GM12878 (cell line): ENCODE results near the gene MICAL3. TPM values are rescaled to one million over a fixed set of nuclear protein-coding genes. Genes with fewer than 3 reads are reported as not detected.

Source experiments
- ATAC-seq: fragments of 200-7000 bp; cut with Tn5 transposase; 3 replicates; pipeline ENCODE4 v1.9.1; 2020; ENCODE audit warnings: mild to moderate bottlenecking, moderate library complexity
- BruUV-seq: library from RNA; stranded (reverse); fragments of 400-500 nt; replicated peaks from 2 replicates; lab custom pipeline; 2021; lab: Mats Ljungman, UMichigan
- CTCF ChIA-PET: fragments of 300-600 bp; sonication (Branson Sonifier 250); formaldehyde crosslinking; extraction: SDS; loops from one replicate; lab custom pipeline; 2021; ENCODE audit warnings: inconsistent platforms; lab: Yijun Ruan, JAX
- POLR2A ChIA-PET: fragments of 350-600 bp; formaldehyde crosslinking; extraction: SDS; loops from one replicate; lab custom pipeline; 2021; ENCODE audit warnings: inconsistent platforms; lab: Charles Lee
- RAD21 ChIA-PET: fragments of 300-600 bp; sonication (Branson Sonifier 250); formaldehyde crosslinking; loops from one replicate; lab custom pipeline; 2023; ENCODE audit warnings: antibody characterized with exemption; ENCODE audit not compliant: unreplicated experiment; lab: Charles Lee
- SMC1A ChIA-PET: fragments of 300-600 bp; sonication (Branson Sonifier 250); formaldehyde crosslinking; loops from one replicate; lab custom pipeline; 2023; ENCODE audit not compliant: unreplicated experiment, uncharacterized antibody; lab: Charles Lee
- DNase-seq: peaks from one replicate; pipeline ENCODE4 v3.0.0-alpha.2; 2011; ENCODE audit warnings: low read depth, low spot score
- FAIRE-seq: peaks from 3 replicates; lab custom pipeline; 2011; peaks lifted over from hg19 to GRCh38; lab: Jason Lieb, UNC
- H2AFZ ChIP-seq: 2 replicates; pipeline ENCODE4 v1.6.0; 2011; ENCODE audit warnings: low read depth, low read length, control low read depth; ENCODE audit not compliant: control insufficient read depth
- H3K27ac ChIP-seq: 2 replicates; pipeline ENCODE4 v1.5.1; 2011; ENCODE audit warnings: control low read depth; ENCODE audit not compliant: control insufficient read depth, insufficient read depth
- H3K27me3 ChIP-seq, 2 experiments: replicated peaks in 1 of 2; 2 replicates each; pipeline versions ENCODE4 v1.6.0 to v1.6.1; 2011; ENCODE audit warnings: low read length in 1 of 2; ENCODE audit not compliant: control insufficient read depth in 2 of 2, insufficient read depth in 2 of 2
- H3K36me3 ChIP-seq, 2 experiments: 2 replicates each; pipeline ENCODE4 v1.5.1; 2011; ENCODE audit warnings: low read length in 1 of 2; ENCODE audit not compliant: control insufficient read depth in 2 of 2, insufficient read depth in 2 of 2
- H3K4me1 ChIP-seq: 2 replicates; pipeline ENCODE4 v1.6.1; 2011; ENCODE audit warnings: mild to moderate bottlenecking, low read length, moderate library complexity, mixed read lengths; ENCODE audit not compliant: control insufficient read depth, insufficient read depth
- H3K4me2 ChIP-seq: 2 replicates; pipeline ENCODE4 v1.6.0; 2011; ENCODE audit warnings: control low read depth; ENCODE audit not compliant: control insufficient read depth, insufficient read depth
- H3K4me3 ChIP-seq: fragments of 200-600 bp; sonication (generic); 2 replicates; pipeline ENCODE4 v1.5.1; 2016
- H3K79me2 ChIP-seq: 2 replicates; pipeline ENCODE4 v1.6.0; 2011; ENCODE audit warnings: low read length; ENCODE audit not compliant: control insufficient read depth, insufficient read depth
- H3K9ac ChIP-seq: 2 replicates; pipeline ENCODE4 v1.8.0; 2011; ENCODE audit warnings: low read length, control low read depth, mixed read lengths; ENCODE audit not compliant: control insufficient read depth, insufficient read depth
- H3K9me3 ChIP-seq: replicated peaks from 3 replicates; pipeline ENCODE4 v1.5.1; 2011; ENCODE audit warnings: mild to moderate bottlenecking, low read length; ENCODE audit not compliant: control insufficient read depth, insufficient read depth
- H4K20me1 ChIP-seq: 2 replicates; pipeline ENCODE4 v1.6.0; 2011; ENCODE audit not compliant: control insufficient read depth, insufficient read depth
- ATF7 ChIP-seq: fragments of 450-650 bp; IDR thresholded peaks from 2 replicates; pipeline ENCODE4 v1.6.1; 2016; ENCODE audit warnings: low read depth, mild to moderate bottlenecking
- BCL3 ChIP-seq: IDR thresholded peaks from 2 replicates; pipeline ENCODE4 v1.6.1; 2011; ENCODE audit warnings: borderline replicate concordance, low read depth, mild to moderate bottlenecking, moderate library complexity, low read length; ENCODE audit not compliant: insufficient read depth, poor library complexity, severe bottlenecking
- CTCF ChIP-seq, 3 experiments: IDR thresholded peaks in 2 of 3; conservative IDR thresholded peaks in 1 of 3; 2 replicates each; pipeline ENCODE4 v1.5.1; 2011; ENCODE audit warnings: low read depth in 3 of 3, low read length in 3 of 3, mild to moderate bottlenecking in 3 of 3, control low read depth in 2 of 3, moderate library complexity in 2 of 3, inconsistent platforms in 1 of 3, mixed read lengths in 1 of 3; ENCODE audit not compliant: control insufficient read depth in 2 of 3, insufficient read depth in 1 of 3; ENCODE audit errors: extremely low read depth in 1 of 3
- EGR1 ChIP-seq, 2 experiments: IDR thresholded peaks; 1 replicate in 1 of 2; 2 replicates in 1 of 2; pipeline ENCODE4 v1.6.1; 2011 to 2012; ENCODE audit warnings: low read depth in 2 of 2, low read length in 2 of 2, borderline replicate concordance in 1 of 2, mild to moderate bottlenecking in 1 of 2, moderate library complexity in 1 of 2
- HCFC1 ChIP-seq: fragments of 150-350 bp; IDR thresholded peaks from 2 replicates; pipeline ENCODE4 v1.6.1; 2014; ENCODE audit warnings: low read length
- NFXL1 ChIP-seq: fragments of 450-650 bp; IDR thresholded peaks from 2 replicates; pipeline ENCODE4 v1.6.1; 2017; ENCODE audit warnings: antibody characterized with exemption, mild to moderate bottlenecking, borderline replicate concordance
- NFYB ChIP-seq: IDR thresholded peaks from 2 replicates; pipeline ENCODE4 v1.6.1; 2011; ENCODE audit warnings: low read depth, mild to moderate bottlenecking, low read length, improper control_type of control experiment, moderate library complexity; ENCODE audit not compliant: insufficient read depth
- SIX5 ChIP-seq: IDR thresholded peaks from 2 replicates; pipeline ENCODE4 v1.6.1; 2011; ENCODE audit warnings: mild to moderate bottlenecking, low read depth, low read length, moderate library complexity; ENCODE audit not compliant: severe bottlenecking
- SMAD1 ChIP-seq: fragments of 450-650 bp; IDR thresholded peaks from 2 replicates; pipeline ENCODE4 v1.6.1; 2018; ENCODE audit warnings: mild to moderate bottlenecking, low read depth; ENCODE audit not compliant: partially characterized antibody
- SP1 ChIP-seq: IDR thresholded peaks from one replicate; pipeline ENCODE4 v1.6.1; 2011; ENCODE audit warnings: low read depth, low read length
- SREBF2 ChIP-seq: IDR thresholded peaks from 2 replicates; pipeline ENCODE4 v1.6.1; 2012; ENCODE audit warnings: mild to moderate bottlenecking, low read length
- ZBTB40 ChIP-seq: fragments of 450-650 bp; IDR thresholded peaks from 2 replicates; pipeline ENCODE4 v1.6.1; 2016; ENCODE audit warnings: mild to moderate bottlenecking, moderate library complexity, borderline replicate concordance
- WGBS: methylation state at CpG from one replicate; pipeline ENCODE4 v1.1.6; 2016; ENCODE audit warnings: low lambda C conversion rate; ENCODE audit not compliant: insufficient replicate concordance, insufficient coverage; ENCODE audit errors: missing lambda C conversion rate; 5-methylcytosine and 5-hydroxymethylcytosine counted together
- in situ Hi-C: fragments of 300-500 bp; cut with MboI; formaldehyde crosslinking; loops from 9 replicates; pipeline ENCODE4 v1.14.3; 2018; ENCODE audit warnings: mixed read lengths
- intact Hi-C: fragments of 100-400 bp; cut with micrococcal nuclease; formaldehyde crosslinking; loops from one replicate; pipeline ENCODE4 v1.14.2; 2022; ENCODE audit not compliant: unreplicated experiment
- polyA plus RNA-seq, 11 experiments: library from polyadenylated mRNA; depleted of rRNA in 4 of 11; unstranded in 6 of 11; stranded (reverse) in 5 of 11; fragments of >200 nt; fragmentation: Nextera tagmentation in 4 of 11; fragmentation: Illumina TruSeq in 1 of 11; extraction: Ambion mirVana in 4 of 11; extraction: Trizol in 1 of 11; gene quantifications; 1 replicate in 1 of 11; 2 replicates in 10 of 11; pipeline versions ENCODE4 v1.2.1 to v1.2.3, GENCODE V29; 2011 to 2016; ENCODE audit warnings: inconsistent platforms in 2 of 11, missing spikeins in 2 of 11, low read depth in 1 of 11
- total RNA-seq, 4 experiments: library from RNA; depleted of rRNA in 3 of 4; stranded (reverse); fragments of >200 nt in 3 of 4; fragmentation: Illumina TruSeq in 1 of 4; extraction: Trizol in 1 of 4; gene quantifications; 2 replicates each; pipeline versions ENCODE4 v1.2.1 to v1.2.3, GENCODE V29; 2013 to 2021

Gene MICAL3
- total and polyA plus RNA-seq, 10 of the 15 experiments (the other 5 are each of a cell fraction or from before 2014, with no cell fraction given): 2.6 to 92.2 (median 24.0) TPM

DNA sequence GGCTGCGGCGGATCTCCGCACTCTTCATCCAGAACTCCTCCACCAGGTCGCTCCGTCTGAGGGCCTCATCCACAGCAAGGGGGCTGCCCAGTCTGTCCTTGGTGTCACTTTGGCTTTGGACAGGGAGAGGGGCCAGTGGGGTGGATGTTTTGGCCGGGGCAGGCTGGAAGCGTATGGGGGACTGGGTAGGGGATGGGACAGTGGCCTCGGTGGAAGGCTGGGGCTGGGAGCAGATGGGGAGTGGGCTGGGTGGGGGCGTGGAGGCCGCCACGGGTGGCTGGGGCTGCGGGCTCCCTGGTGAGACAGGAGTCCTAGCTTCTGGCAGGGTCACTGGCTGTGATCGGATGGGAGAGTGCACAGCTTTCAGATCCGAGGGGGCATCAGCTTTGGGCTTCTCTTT is 205.7 kb downstream of the MICAL3 start:
- CTCF ChIA-PET: interaction anchor here (0.7 to 1.1 kb wide), 2 partner anchors 12 to 34 kb away, joined by 3 read pairs; no protein-coding TSS in a partner anchor
- BruUV-seq: no TSS peak
- Histone ChIP-seq H3K79me2 (no peaks in the 10 kb centered on the region), H3K9ac (no peak overlapping the region), H3K36me3 (peaks cover 8 to 29% of the 10 kb centered on the region in 2 experiments; a peak in 3 of 4 replicates), H3K4me2 (no peak overlapping the region), H2AFZ (no peak overlapping the region), H4K20me1 (no peaks in the 10 kb centered on the region), H3K4me1 (no peaks in the 10 kb centered on the region), H3K9me3 (no peaks in the 10 kb centered on the region), H3K4me3 (no peak overlapping the region), H3K27ac (no peak overlapping the region), H3K27me3 (no peaks in the 10 kb centered on the region)
- FAIRE-seq (no peak), ATAC-seq (no peak), DNase-seq (no peak)
- SMC1A ChIA-PET: interaction anchor here (1.0 kb wide), 1 partner anchor 12 kb away, joined by 3 read pairs; no protein-coding TSS in a partner anchor
- in situ Hi-C loops (no loop called here), intact Hi-C loops (no loop called here)
- RAD21 ChIA-PET: no interaction called here
- TF ChIP-seq CTCF (IDR thresholded peaks at IDR 0.05 in 2 of 3, conservative IDR thresholded peaks at IDR 0.05 in 1 of 3; ENCODE audit: control insufficient read depth in 2 of 3, extremely low read depth in 1 of 3, insufficient read depth in 1 of 3, low read depth in 3 of 3, low read length in 3 of 3): no peak
- TF ChIP-seq HCFC1: no peak
- TF ChIP-seq SP1: no peak
- TF ChIP-seq SIX5: no peak
- TF ChIP-seq SREBF2: no peak
- no peak for TF ChIP-seq NFYB
- no peak for TF ChIP-seq BCL3
- TF ChIP-seq EGR1 (IDR thresholded peaks at IDR 0.05; ENCODE audit: borderline replicate concordance in 1 of 2, low read depth in 2 of 2, low read length in 2 of 2): no peak
- TF ChIP-seq ZBTB40: no peak
- TF ChIP-seq NFXL1: no peak
- TF ChIP-seq ATF7: no peak
- TF ChIP-seq SMAD1: no peak
- whole genome bisulfite sequencing: 74% methylated on average over 9 of the region's 14 CpGs
- POLR2A ChIA-PET: no interaction called here
